Endothelial cell (in vitro differentiated cells): ENCODE measurements around the gene FAM83F. TPM values are rescaled to one million over a fixed set of nuclear protein-coding genes. Genes with fewer than 3 reads are reported as not detected.

Experiments
- DNase-seq: peaks from one replicate; pipeline ENCODE4 v3.0.0; 2021; ENCODE audit warnings: low spot score
- H3K27ac Mint-ChIP-seq: one replicate; pipeline ENCODE4 v1.8.0; 2021; ENCODE audit warnings: mixed read lengths, inconsistent platforms; ENCODE audit not compliant: unreplicated experiment
- H3K27me3 Mint-ChIP-seq: one replicate; pipeline ENCODE4 v1.8.0; 2021; ENCODE audit warnings: mild to moderate bottlenecking, moderate library complexity, mixed read lengths, inconsistent platforms; ENCODE audit not compliant: unreplicated experiment
- H3K36me3 Mint-ChIP-seq: one replicate; pipeline ENCODE4 v1.8.0; 2021; ENCODE audit warnings: mild to moderate bottlenecking, low read depth, mixed read lengths, inconsistent platforms; ENCODE audit not compliant: unreplicated experiment
- H3K4me1 Mint-ChIP-seq: one replicate; pipeline ENCODE4 v1.8.0; 2021; ENCODE audit warnings: mild to moderate bottlenecking, mixed read lengths, inconsistent platforms; ENCODE audit not compliant: unreplicated experiment
- H3K4me3 Mint-ChIP-seq: one replicate; pipeline ENCODE4 v1.8.0; 2021; ENCODE audit warnings: mild to moderate bottlenecking, mixed read lengths, inconsistent platforms; ENCODE audit not compliant: unreplicated experiment
- H3K9me3 Mint-ChIP-seq: one replicate; pipeline ENCODE4 v1.8.0; 2021; ENCODE audit warnings: mixed read lengths, inconsistent platforms; ENCODE audit not compliant: unreplicated experiment
- CTCF ChIP-seq: fragments of 200-600 bp; sonication (generic); IDR thresholded peaks from one replicate; pipeline ENCODE4 v1.5.0; 2021; ENCODE audit warnings: antibody characterized with exemption; ENCODE audit not compliant: unreplicated experiment
- total RNA-seq: library from RNA; stranded (reverse); fragmentation: NEBNext Ultra II Directional; extraction: Animal tissue kit (Norgen Biotek cat#: 25700); gene quantifications from one replicate; pipeline ENCODE4 v1.2.1, GENCODE V29; 2021; ENCODE audit not compliant: unreplicated experiment

FAM83F gene
- total RNA-seq, 1 donor from 2014 or later: 3.5 TPM

GRCh38 chr22:40010746-40011145 is 16.0 kb downstream of the FAM83F start:
- no peak for DNase-seq
- no peak for TF ChIP-seq CTCF
- Mint-ChIP-seq H3K36me3 (peaks cover 5% of the 10 kb centered on the region), H3K4me1 (peaks cover 16% of the 10 kb centered on the region), H3K9me3 (no peaks in the 10 kb centered on the region), H3K4me3 (no peak overlapping the region), H3K27me3 (peaks cover 8% of the 10 kb centered on the region), H3K27ac (no peak overlapping the region)

GRCh38 chr22:40014667-40015248 is 20.0 kb downstream of the FAM83F start:
- Mint-ChIP-seq H3K27me3 (peaks cover 2% of the 10 kb centered on the region), H3K36me3 (no peaks in the 10 kb centered on the region), H3K4me3 (no peak overlapping the region), H3K4me1 (no peaks in the 10 kb centered on the region), H3K27ac (no peak overlapping the region), H3K9me3 (no peaks in the 10 kb centered on the region)
- no peak for TF ChIP-seq CTCF
- no peak for DNase-seq

DNA sequence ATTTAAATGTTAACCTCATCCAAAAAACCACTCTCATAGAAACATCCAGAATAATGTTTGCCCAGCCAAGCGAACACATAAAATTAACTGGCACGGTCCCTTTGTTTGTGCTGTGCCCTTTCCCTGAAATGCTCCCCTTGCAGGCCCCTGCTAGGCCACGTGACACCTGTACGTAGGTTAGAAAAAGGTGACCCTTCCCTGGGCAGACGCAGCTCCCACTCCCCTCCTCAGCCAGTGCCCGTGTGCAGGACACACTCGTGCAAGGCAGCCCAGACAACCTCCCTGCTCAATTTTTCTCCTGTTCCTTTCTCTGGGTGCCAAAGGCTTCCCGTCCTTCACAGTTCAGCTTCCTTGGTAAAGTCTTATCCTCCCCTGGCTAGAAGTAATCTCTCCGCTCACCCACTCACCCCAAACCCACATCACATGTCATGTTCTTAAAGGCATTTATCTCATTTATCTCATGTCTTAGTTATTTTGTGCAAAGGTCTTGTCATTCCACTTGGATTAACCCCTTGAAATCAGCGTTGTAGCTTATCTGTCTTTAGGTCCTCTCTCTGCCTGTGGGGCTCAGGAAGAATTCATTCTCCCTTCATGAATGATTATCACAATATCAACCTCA is 20.7 kb downstream of the FAM83F start:
- no peak overlapping the region for H3K4me3 Mint-ChIP-seq
- no peak for TF ChIP-seq CTCF
- no peak overlapping the region for H3K27ac Mint-ChIP-seq
- DNase-seq: no peak
- no peaks in the 10 kb centered on the region for H3K4me1 Mint-ChIP-seq
- no peaks in the 10 kb centered on the region for H3K9me3 Mint-ChIP-seq
- no peaks in the 10 kb centered on the region for H3K36me3 Mint-ChIP-seq
- H3K27me3 Mint-ChIP-seq: peaks cover 2% of the 10 kb centered on the region

- Mint-ChIP-seq H3K27ac (no peak overlapping the region), H3K4me1 (no peaks in the 10 kb centered on the region), H3K4me3 (no peak overlapping the region), H3K27me3 (peaks cover 2% of the 10 kb centered on the region), H3K36me3 (no peaks in the 10 kb centered on the region), H3K9me3 (no peaks in the 10 kb centered on the region)
- no peak for TF ChIP-seq CTCF
- DNase-seq: no peak
Measured at GRCh38 chr22:40018051-40018450, 23.3 kb downstream of the FAM83F start.

DNA sequence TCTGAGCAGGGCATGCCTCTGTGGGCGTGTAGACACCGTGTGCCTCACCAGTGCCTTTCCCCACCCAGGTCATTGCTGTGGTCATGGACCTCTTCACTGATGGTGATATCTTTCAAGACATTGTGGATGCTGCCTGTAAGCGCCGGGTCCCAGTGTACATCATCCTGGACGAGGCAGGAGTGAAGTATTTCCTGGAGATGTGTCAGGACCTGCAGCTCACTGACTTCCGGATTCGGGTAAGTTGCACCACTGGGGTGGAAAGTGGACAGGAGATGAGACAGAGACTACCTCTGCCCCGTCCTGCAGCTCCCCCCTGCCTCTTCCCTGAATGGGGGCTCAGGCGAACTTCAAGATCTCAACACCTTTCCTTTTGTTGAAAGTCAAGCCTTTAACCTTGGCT is 24.3 kb downstream of the FAM83F start:
- Mint-ChIP-seq H3K4me1 (no peaks in the 10 kb centered on the region), H3K4me3 (no peak overlapping the region), H3K27me3 (no peaks in the 10 kb centered on the region), H3K9me3 (no peaks in the 10 kb centered on the region), H3K27ac (no peak overlapping the region), H3K36me3 (no peaks in the 10 kb centered on the region)
- DNase-seq: no peak
- TF ChIP-seq CTCF: no peak
